ENCODE data around the gene TCF7L2. TPM values are rescaled to one million over a fixed set of nuclear protein-coding genes. Genes with fewer than 3 reads are reported as not detected.
A peak's percentile ranks its signal among the peaks of the same experiment; 100 is the strongest.

TCF7L2 gene
- total RNA-seq, 1 experiment from 2014 or later, result 0.47 TPM

DNA sequence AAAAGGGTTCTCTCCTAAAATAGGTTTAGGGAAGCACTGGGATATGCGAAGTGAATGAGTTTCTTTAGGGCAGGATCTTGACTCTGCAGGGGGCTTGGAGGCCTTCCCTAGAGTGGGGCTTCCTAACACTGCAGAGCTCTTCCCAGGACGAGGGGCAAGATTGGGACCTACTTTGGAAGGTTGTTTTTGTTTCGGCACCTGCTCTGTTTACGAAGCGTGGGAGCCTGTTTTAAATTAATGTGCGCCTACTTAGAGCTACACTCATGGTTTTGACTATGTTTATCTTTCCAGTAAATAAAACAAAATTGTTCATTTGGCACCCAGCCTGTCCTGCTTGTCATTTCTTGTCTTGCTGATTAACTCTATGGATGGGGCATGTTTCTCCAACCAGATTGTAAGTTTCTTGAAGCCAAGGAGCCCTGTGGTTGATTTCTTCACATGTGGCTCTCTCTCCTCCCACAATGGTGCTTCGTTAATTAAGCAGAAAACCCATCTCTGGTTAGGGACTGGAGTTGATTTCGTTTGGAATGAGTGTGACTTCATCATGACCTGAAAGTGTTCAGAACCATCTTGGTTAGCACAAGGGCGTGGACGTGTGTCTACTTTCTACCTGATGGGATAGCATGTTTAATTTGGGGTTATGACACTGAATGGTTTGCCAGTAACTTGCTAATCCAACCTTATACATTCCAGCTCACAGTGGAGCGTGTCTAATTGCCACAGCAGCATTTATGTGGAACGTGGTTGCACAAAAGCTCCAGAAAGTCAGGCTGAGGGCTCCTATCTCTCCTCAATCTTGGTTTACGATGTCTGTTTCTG is 98.1 kb downstream of the TCF7L2 start:
- in situ Hi-C loops (cut with HindIII; ENCODE audit: low pct_unique_long_range_greater_than_20kb, low sequenced_read_pairs), result no loop called here
- peak; percentile 83 for DNase-seq (ENCODE audit: low read depth)

- in situ Hi-C loops (cut with HindIII; ENCODE audit: low pct_unique_long_range_greater_than_20kb, low sequenced_read_pairs), result no loop called here
Measured at GRCh38 chr10:113049881-113050280, 99.8 kb downstream of the TCF7L2 start.

GRCh38 chr10:113052076-113052830 is 102.2 kb downstream of the TCF7L2 start:
- no peak for DNase-seq (ENCODE audit: low read depth)
- in situ Hi-C loops (cut with HindIII; ENCODE audit: low pct_unique_long_range_greater_than_20kb, low sequenced_read_pairs), result no loop called here

More at GRCh38 chr10:113049881-113050280, 99.8 kb downstream of the TCF7L2 start:
- DNase-seq (ENCODE audit: low read depth), result no peak

GRCh38 chr10:113053091-113053490 is 103.0 kb downstream of the TCF7L2 start:
- in situ Hi-C loops (cut with HindIII; ENCODE audit: low pct_unique_long_range_greater_than_20kb, low sequenced_read_pairs), result no loop called here
- no peak for DNase-seq (ENCODE audit: low read depth)

DNA sequence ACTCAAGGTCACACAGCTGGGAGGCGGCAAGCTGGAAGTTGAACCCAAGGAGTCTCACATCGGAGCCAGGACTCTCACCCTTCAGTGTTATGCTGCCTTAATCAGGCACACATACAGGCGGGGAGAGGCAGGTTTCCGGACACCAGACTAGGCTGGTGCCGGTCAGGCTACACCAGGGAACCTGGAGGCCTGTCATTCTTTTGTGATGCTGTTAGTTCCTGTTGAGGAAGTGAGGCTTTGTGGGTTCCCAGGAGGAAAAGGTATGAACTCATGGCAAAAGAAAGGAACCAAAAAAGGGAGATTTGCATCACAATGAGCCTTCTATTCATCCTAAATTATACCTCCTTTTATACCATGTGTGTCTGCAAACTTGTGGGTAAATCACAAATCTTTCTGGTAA is 103.8 kb downstream of the TCF7L2 start:
- in situ Hi-C loops (cut with HindIII; ENCODE audit: low pct_unique_long_range_greater_than_20kb, low sequenced_read_pairs), result no loop called here
- no peak for DNase-seq (ENCODE audit: low read depth)

DNA sequence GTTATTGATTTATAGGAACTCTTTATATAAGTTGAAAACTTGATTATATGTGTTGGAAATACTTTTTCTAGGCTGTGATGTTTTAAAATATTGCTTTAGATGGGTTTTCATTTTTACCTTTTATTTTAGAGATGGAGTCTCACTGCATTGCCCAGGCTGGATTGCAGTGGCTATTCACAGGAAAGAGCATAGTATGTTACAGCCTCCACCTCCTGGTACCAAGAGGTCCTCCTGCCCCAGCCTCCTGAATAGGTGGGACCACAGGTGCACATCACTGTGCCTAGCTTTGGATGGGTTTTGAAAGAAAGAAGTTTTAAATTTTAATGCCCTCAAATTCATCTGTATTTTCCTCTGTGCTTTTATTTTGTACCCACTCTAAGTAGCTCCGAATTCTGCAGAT is 105.4 kb downstream of the TCF7L2 start:
- no peak for DNase-seq (ENCODE audit: low read depth)
- in situ Hi-C loops (cut with HindIII; ENCODE audit: low pct_unique_long_range_greater_than_20kb, low sequenced_read_pairs), result no loop called here

- in situ Hi-C loops (cut with HindIII; ENCODE audit: low pct_unique_long_range_greater_than_20kb, low sequenced_read_pairs), result no loop called here
- DNase-seq (ENCODE audit: low read depth), result no peak
Measured at GRCh38 chr10:113056030-113056429, 106.0 kb downstream of the TCF7L2 start.

DNA sequence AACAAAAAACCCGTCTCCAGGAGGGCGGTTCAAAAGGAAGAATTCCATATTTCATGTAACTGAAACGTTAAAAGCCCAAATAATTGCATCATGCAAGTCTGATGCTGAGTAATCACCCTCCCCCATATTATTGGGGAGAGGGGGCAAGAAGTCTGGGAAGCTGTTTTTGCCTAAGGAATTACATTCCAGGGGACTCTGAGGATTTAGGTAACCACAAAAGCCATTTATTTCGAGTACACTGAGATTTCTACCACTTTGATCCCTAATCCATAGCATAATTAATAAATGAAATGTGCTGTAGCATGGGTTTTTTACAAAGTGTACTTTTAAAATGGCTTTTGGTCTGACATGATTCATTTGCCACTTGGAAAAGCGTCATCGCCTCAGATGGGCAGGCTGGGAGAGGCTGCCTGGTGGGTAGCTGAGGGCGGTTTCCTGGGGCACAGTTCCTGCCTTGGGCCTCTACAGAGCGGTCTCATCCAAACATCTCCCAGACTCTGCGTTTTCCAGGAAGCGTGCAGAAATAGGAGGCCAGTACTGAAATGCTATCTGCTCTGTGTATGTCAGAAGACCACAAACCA is 106.5 kb downstream of the TCF7L2 start:
- no peak for DNase-seq (ENCODE audit: low read depth)
- in situ Hi-C loops (cut with HindIII; ENCODE audit: low pct_unique_long_range_greater_than_20kb, low sequenced_read_pairs), result no loop called here

- in situ Hi-C loops (cut with HindIII; ENCODE audit: low pct_unique_long_range_greater_than_20kb, low sequenced_read_pairs), result no loop called here
- DNase-seq (ENCODE audit: low read depth), result no peak
Measured at GRCh38 chr10:113057948-113058522, 108.0 kb downstream of the TCF7L2 start.

- in situ Hi-C loops (cut with HindIII; ENCODE audit: low pct_unique_long_range_greater_than_20kb, low sequenced_read_pairs), result no loop called here
- no peak for DNase-seq (ENCODE audit: low read depth)
Measured at GRCh38 chr10:113058523-113059370, 108.7 kb downstream of the TCF7L2 start.

DNA sequence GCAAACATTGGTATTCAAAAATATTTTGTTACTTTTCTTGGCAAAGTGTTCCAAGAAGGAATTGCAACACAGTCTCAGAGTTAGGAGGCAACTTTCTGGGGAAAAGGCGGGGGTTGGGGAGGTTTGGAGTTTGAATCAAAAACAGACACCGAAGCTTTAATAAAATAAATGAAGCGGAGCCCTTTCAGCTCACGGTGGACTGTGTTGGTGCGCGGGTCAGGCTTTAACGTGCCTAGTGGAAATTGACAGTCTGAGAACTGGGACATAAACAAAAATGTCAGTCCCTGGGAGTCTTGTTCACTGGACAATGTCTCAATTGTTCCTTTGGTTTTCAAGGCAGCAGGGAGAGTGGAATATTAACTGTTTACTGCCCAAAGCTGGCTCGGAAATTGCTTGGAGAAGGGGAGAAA is 109.3 kb downstream of the TCF7L2 start:
- in situ Hi-C loops (cut with HindIII; ENCODE audit: low pct_unique_long_range_greater_than_20kb, low sequenced_read_pairs), result no loop called here

DNA sequence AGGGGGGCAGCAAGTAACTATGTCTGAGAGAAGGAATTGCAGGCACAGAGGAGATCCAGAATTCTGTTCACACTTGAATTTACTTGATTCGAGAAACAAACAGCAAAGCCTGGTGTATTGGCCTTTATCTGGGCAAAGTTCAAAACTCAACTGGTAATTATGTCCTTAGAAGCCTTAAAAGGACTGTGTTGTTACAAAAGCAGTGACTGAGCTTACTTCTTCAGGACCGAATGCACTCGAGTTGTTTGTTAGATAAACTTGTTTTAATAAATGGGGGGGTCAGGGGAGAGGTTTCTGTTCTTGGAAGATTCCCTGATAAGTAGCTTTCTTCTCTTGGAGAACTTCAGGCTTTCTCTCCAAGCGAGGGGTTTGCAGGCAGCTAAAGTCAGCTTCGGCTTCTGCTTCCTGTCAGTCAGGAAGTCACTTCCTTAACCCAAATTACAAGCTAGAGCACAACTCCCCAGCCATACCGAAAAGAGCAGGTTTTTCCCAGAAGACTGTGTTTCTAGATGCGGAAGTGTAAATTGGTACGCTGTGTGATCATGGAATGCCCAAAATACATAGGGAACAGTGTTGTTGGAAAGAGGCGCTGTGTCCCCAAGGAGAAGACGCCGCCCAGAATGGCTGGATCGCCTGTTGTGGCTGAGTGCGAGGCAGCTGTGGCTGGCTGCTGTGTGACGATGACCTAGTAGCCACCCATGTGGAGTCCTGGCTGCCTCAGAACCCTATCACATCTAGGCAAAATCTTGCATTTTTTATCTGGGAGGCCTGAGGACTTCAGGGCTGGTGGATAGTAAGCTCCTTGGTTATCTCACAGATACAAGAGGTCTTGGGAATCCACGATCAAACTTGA is 110.4 kb downstream of the TCF7L2 start:
- in situ Hi-C loops (cut with HindIII; ENCODE audit: low pct_unique_long_range_greater_than_20kb, low sequenced_read_pairs), result no loop called here
- no peak for DNase-seq (ENCODE audit: low read depth)

More for the DNA sequence above, 109.3 kb downstream of the TCF7L2 start:
- DNase-seq (ENCODE audit: low read depth), result peak; percentile 25

GRCh38 chr10:113061054-113061430 is 111.0 kb downstream of the TCF7L2 start:
- in situ Hi-C loops (cut with HindIII; ENCODE audit: low pct_unique_long_range_greater_than_20kb, low sequenced_read_pairs), result no loop called here

GRCh38 chr10:113061557-113061956 is 111.5 kb downstream of the TCF7L2 start:
- no peak for DNase-seq (ENCODE audit: low read depth)
- in situ Hi-C loops (cut with HindIII; ENCODE audit: low pct_unique_long_range_greater_than_20kb, low sequenced_read_pairs), result no loop called here

More at GRCh38 chr10:113061054-113061430, 111.0 kb downstream of the TCF7L2 start:
- no peak for DNase-seq (ENCODE audit: low read depth)

DNA sequence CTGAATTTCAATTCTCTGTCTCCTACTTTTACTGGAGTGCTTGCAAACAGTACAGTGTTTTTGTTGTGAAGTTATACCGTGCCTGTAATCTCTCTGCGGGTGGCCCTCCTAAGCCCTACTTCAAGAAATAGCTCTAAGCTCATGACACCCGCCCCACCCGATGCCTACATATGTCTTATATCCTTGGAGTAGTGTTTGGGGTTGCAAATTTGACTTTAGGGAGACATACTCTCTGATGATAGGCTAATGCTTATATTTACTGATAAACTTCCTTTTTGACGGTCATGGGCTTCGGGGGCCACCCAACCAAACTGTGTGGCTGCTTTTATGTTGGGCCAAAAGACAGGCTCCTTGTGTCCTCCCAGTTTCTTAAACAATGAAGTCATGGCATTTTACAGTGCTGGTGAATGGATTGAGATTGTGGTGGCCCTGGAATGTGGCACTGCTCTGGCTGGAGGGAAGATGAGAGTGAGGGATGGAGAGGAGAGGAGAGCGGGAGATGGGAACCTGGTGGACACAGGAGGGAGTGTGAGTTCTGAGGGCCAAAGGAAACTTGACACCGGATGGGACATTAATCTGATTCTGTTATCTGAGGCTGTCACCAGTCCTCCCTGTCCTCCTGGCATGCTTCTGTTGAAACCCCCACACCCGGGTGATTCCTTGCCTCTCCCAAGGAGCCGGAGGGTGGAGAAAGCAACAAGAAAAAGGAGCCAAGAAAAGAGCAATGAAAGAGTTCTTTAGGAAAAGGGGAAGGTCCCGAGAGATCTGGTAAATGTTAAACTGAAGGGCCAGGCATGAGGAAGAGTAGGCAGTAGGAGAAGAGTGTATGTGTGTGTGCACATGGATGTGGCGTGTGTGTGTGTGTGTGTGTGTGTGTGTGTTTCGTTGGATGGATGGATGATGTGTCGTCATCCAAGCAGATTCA is 113.3 kb downstream of the TCF7L2 start:
- in situ Hi-C loops (cut with HindIII; ENCODE audit: low pct_unique_long_range_greater_than_20kb, low sequenced_read_pairs), result no loop called here
- DNase-seq (ENCODE audit: low read depth), result no peak

DNA sequence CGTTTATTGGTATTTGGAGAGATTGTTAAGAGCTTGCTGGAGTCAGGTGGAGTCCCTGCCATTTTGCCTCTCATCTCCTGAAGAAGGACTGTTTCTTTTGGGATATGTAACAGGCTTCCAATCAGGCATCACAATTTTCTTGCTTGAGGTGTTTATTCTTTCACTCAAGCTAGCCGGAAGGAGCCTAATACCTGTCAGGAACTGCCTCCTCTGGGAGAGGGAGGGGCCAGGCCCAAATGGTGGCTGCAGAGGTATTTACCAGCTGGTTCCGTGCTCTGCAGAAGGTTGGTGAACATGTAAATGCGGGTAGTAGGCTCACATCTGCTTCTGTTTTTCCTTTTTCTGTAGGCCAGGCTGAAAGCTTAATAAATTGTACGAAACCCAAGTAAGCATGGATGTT is 114.0 kb downstream of the TCF7L2 start:
- in situ Hi-C loops (cut with HindIII; ENCODE audit: low pct_unique_long_range_greater_than_20kb, low sequenced_read_pairs), result no loop called here
- no peak for DNase-seq (ENCODE audit: low read depth)
